ENCODE measurements around the gene RCOR2. TPM values are rescaled to one million over a fixed set of nuclear protein-coding genes. Genes with fewer than 3 reads are reported as not detected.

The RCOR2 gene
- total RNA-seq, 1 experiment from 2014 or later = 1.8 TPM

DNA sequence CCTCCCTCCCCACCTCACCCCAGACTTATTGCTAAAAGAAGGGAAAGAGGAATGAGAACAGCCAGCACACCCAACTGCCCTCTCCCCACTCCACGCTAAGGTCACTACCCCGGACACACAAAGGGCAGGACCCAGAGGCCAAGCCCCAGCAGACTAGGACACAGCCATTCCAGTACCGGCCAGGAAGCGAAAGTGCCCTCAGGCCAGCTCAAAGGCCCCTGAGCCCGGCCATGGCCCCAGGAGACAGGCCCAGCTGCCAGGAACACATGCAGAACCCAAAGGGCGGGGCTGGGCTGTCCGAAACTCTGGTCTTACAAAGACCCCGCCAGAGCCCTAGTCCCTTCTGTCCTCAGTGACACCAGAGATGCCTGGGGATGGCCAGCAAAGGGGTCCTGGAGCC is 5.5 kb downstream of the RCOR2 start:
- DNase-seq = no peak
- H3K9me3 ChIP-seq = no peaks in the 10 kb centered on the region
- no TSS peak for BruUV-seq (replicated peaks)
- H3K27me3 ChIP-seq (replicated peaks; ENCODE audit: control insufficient read depth, insufficient read depth, low read length) = no peaks in the 10 kb centered on the region
- H3K9me3 Mint-ChIP-seq (ENCODE audit: unreplicated experiment) = no peaks in the 10 kb centered on the region
- intact Hi-C loops (cut with micrococcal nuclease; ENCODE audit: unreplicated experiment) = no loop called here
- H3K4me3 Mint-ChIP-seq (ENCODE audit: unreplicated experiment) = no peak overlapping the region
- H3K27me3 Mint-ChIP-seq (ENCODE audit: insufficient read depth, unreplicated experiment) = no peaks in the 10 kb centered on the region
- peaks cover 3% of the 10 kb centered on the region; the same call in 1 of the 2 replicates for H3K36me3 ChIP-seq (ENCODE audit: control insufficient read depth, insufficient read depth, low read length)
- no peak overlapping the region for H3K4me3 ChIP-seq (ENCODE audit: low read depth, low read length)
- H3K27ac Mint-ChIP-seq (ENCODE audit: unreplicated experiment) = no peak overlapping the region
- 0 out of 2 replicates have a peak, but pooled peaks cover 8% of the 10 kb centered on the region for H3K4me1 ChIP-seq
- CTCF ChIA-PET = interaction anchor here (0.7 to 1.1 kb wide), 2 partner anchors 34 to 83 kb away, joined by 3 to 4 read pairs; no protein-coding TSS in a partner anchor
- POLR2A ChIA-PET = no interaction called here
- H3K36me3 Mint-ChIP-seq (ENCODE audit: insufficient read depth, unreplicated experiment) = peaks cover 43% of the 10 kb centered on the region
- no peaks in the 10 kb centered on the region for H3K4me1 Mint-ChIP-seq (ENCODE audit: low read depth, unreplicated experiment)
- TF ChIP-seq, protein P1, sequence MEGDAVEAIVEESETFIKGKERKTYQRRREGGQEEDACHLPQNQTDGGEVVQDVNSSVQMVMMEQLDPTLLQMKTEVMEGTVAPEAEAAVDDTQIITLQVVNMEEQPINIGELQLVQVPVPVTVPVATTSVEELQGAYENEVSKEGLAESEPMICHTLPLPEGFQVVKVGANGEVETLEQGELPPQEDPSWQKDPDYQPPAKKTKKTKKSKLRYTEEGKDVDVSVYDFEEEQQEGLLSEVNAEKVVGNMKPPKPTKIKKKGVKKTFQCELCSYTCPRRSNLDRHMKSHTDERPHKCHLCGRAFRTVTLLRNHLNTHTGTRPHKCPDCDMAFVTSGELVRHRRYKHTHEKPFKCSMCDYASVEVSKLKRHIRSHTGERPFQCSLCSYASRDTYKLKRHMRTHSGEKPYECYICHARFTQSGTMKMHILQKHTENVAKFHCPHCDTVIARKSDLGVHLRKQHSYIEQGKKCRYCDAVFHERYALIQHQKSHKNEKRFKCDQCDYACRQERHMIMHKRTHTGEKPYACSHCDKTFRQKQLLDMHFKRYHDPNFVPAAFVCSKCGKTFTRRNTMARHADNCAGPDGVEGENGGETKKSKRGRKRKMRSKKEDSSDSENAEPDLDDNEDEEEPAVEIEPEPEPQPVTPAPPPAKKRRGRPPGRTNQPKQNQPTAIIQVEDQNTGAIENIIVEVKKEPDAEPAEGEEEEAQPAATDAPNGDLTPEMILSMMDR (IDR thresholded peaks at IDR 0.05; ENCODE audit: insufficient read depth in 1 of 2, low read depth in 1 of 2, low read length in 1 of 2, severe bottlenecking in 1 of 2, unreplicated experiment in 1 of 2) = no peak

DNA sequence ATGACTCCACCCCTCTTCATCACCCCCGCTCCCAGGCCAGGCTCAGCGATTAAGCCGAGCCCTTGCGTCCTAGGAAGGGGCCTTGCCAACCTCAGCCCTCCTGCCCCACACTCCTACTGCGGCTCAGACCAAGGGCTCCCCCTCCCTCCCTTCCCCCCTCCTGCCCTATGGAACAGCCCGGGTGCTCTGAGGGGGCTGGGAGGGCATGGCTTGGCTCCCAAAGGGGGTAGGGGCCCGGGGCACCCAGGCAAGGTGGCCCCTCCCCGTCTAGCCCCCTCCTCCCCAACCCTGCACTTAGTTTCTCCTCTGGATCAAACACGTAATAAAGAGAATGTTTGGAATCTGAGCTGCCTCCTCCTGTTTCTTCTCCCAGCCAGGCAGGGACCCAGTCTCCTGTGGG is 6.3 kb downstream of the RCOR2 start:
- Histone ChIP-seq H3K4me3 (ENCODE audit: low read depth, low read length) (no peak overlapping the region), H3K36me3 (ENCODE audit: control insufficient read depth, insufficient read depth, low read length) (peaks cover 3% of the 10 kb centered on the region; the same call in 1 of the 2 replicates), H3K4me1 (0 out of 2 replicates have a peak, but pooled peaks cover under 1% of the 10 kb centered on the region), H3K9me3 (no peaks in the 10 kb centered on the region), H3K27me3 (replicated peaks; ENCODE audit: control insufficient read depth, insufficient read depth, low read length) (no peaks in the 10 kb centered on the region)
- no TSS peak for BruUV-seq (replicated peaks)
- intact Hi-C loops (cut with micrococcal nuclease; ENCODE audit: unreplicated experiment) = no loop called here
- H3K4me3 Mint-ChIP-seq (ENCODE audit: unreplicated experiment) = no peak overlapping the region
- DNase-seq = no peak
- peaks cover 46% of the 10 kb centered on the region for H3K36me3 Mint-ChIP-seq (ENCODE audit: insufficient read depth, unreplicated experiment)
- ChIA-PET CTCF (interaction anchor here (0.7 to 1.1 kb wide), 2 partner anchors 35 to 84 kb away, joined by 3 to 4 read pairs; no protein-coding TSS in a partner anchor), POLR2A (no interaction called here)
- no peaks in the 10 kb centered on the region for H3K27me3 Mint-ChIP-seq (ENCODE audit: insufficient read depth, unreplicated experiment)
- H3K9me3 Mint-ChIP-seq (ENCODE audit: unreplicated experiment) = no peaks in the 10 kb centered on the region
- H3K4me1 Mint-ChIP-seq (ENCODE audit: low read depth, unreplicated experiment) = no peaks in the 10 kb centered on the region
- no peak overlapping the region for H3K27ac Mint-ChIP-seq (ENCODE audit: unreplicated experiment)
- TF ChIP-seq, protein P1 (IDR thresholded peaks at IDR 0.05; ENCODE audit: insufficient read depth in 1 of 2, low read depth in 1 of 2, low read length in 1 of 2, severe bottlenecking in 1 of 2, unreplicated experiment in 1 of 2) = no peak

DNA sequence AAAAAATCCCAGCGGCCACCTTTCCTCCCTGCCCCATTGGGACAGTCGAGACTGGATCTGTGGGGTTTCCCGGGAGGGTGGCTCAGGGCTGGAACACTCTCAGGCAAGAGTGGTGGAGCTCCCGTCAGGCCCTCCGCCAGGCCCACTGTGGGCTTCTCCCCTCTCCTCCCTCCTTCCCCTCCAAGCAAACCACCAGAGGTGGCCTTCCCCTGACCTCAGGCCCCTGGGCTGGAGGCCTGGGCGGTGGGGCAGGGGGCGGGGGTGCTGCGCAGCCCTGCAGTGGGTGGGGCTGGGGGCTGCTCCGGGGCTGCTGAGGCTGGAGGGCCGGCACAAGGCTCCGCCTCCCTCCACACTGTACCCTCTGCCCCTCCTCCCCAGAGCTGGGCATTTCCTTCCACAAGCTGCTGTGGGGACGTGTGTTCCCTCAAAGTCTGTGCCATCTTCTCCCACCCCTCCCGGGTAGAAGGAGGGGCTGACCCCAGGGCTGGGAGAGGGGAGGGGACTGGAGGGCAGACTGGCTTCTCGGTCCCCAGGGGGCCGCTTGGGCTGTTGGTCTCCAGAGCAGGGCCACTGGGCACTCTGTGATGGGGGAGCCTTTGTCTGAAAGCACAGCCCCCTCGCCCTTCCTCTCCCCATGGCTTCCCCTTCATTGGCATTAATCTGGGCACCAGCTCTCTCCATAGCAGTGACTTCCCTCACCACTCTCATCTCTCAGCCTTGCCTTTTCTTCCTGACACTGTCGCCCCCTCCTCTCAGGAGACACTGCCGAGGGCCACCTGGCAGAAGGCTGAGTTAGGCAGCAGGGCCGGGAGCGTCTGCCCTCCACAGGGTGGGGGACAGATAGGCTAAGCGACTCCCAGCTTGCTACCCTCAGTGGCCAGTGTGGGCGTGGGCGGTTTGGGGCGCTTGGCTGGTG is 7.1 kb downstream of the RCOR2 start:
- no peak for DNase-seq
- Mint-ChIP-seq H3K27ac (ENCODE audit: unreplicated experiment) (no peak overlapping the region), H3K36me3 (ENCODE audit: insufficient read depth, unreplicated experiment) (peaks cover 54% of the 10 kb centered on the region), H3K9me3 (ENCODE audit: unreplicated experiment) (no peaks in the 10 kb centered on the region), H3K4me1 (ENCODE audit: low read depth, unreplicated experiment) (no peaks in the 10 kb centered on the region), H3K4me3 (ENCODE audit: unreplicated experiment) (no peak overlapping the region), H3K27me3 (ENCODE audit: insufficient read depth, unreplicated experiment) (no peaks in the 10 kb centered on the region)
- Histone ChIP-seq H3K4me1 (0 out of 2 replicates have a peak, but pooled peaks cover 5% of the 10 kb centered on the region), H3K9me3 (no peaks in the 10 kb centered on the region), H3K27me3 (replicated peaks; ENCODE audit: control insufficient read depth, insufficient read depth, low read length) (no peaks in the 10 kb centered on the region), H3K36me3 (ENCODE audit: control insufficient read depth, insufficient read depth, low read length) (peaks cover 3% of the 10 kb centered on the region; the same call in 1 of the 2 replicates), H3K4me3 (ENCODE audit: low read depth, low read length) (no peak overlapping the region)
- BruUV-seq (replicated peaks) = no TSS peak
- POLR2A ChIA-PET = no interaction called here
- TF ChIP-seq, protein P1 (IDR thresholded peaks at IDR 0.05; ENCODE audit: insufficient read depth in 1 of 2, low read depth in 1 of 2, low read length in 1 of 2, severe bottlenecking in 1 of 2, unreplicated experiment in 1 of 2) = no peak
- CTCF ChIA-PET = no interaction called here
- intact Hi-C loops (cut with micrococcal nuclease; ENCODE audit: unreplicated experiment) = loop anchor here (5.0 kb wide), 1 partner anchor 37 kb away; no protein-coding TSS in a partner anchor

Measured in Caco-2 (cell line).